ENCODE data around the gene YIF1A. TPM values are rescaled to one million over a fixed set of nuclear protein-coding genes. Genes with fewer than 3 reads are reported as not detected.

The YIF1A gene
- total and polyA plus RNA-seq, 4 donors, result 93.0 to 136 (median 117) TPM

DNA sequence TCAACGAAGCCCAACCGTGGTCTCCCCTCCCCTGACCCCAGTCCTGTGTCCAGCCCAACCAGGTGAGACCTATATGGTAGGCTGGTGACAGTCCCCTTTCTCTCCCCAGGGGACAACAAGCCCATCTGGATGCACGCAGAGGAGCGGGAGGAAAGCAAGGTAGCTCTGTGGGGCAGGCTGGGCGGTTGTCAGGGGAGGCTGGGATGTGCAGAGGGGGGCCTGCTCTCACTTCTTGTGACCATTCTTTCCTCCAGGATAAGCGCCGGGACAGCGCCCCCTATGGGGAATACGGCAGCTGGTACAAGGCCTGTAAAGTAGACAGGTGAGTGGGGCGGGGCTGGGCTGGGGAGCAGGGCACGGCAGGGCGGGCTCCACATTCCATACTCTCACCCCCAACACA is 24.0 kb downstream of the YIF1A start:
- Histone ChIP-seq H3K9me3 (ENCODE audit: control insufficient read depth in 4 of 4, low read length in 3 of 4) (no peaks in the 10 kb centered on the region), H3K27ac (ENCODE audit: low read depth in 1 of 2, low read length in 2 of 2) (no peak overlapping the region), H3K27me3 (ENCODE audit: control insufficient read depth in 4 of 4, insufficient read depth in 4 of 4, low read length in 3 of 4) (no peaks in the 10 kb centered on the region), H3K4me1 (ENCODE audit: control insufficient read depth in 4 of 4, insufficient read depth in 4 of 4, low read length in 3 of 4) (peaks cover 4 to 21% (median 14%) of the 10 kb centered on the region in 4 donors), H3K9ac (ENCODE audit: low read depth in 1 of 2, low read length in 2 of 2) (no peak overlapping the region), H3K4me3 (ENCODE audit: low read depth in 1 of 3, low read length in 3 of 3) (no peak overlapping the region), H3K36me3 (ENCODE audit: control insufficient read depth in 4 of 4, insufficient read depth in 3 of 4, low read depth in 1 of 4, low read length in 3 of 4) (peaks cover 0 to 6% (median under 1%) of the 10 kb centered on the region in 4 donors)
- TF ChIP-seq YY1 (IDR thresholded peaks at IDR 0.05) (no peak), FOXA1 (IDR thresholded peaks at IDR 0.05) (no peak), NR2F2 (IDR thresholded peaks at IDR 0.05) (no peak), JUND (IDR thresholded peaks at IDR 0.05) (no peak), EGR1 (IDR thresholded peaks at IDR 0.05; ENCODE audit: low read depth in 2 of 2) (no peak), RAD21 (IDR thresholded peaks at IDR 0.05) (no peak)
- TF ChIP-seq, protein P1, sequence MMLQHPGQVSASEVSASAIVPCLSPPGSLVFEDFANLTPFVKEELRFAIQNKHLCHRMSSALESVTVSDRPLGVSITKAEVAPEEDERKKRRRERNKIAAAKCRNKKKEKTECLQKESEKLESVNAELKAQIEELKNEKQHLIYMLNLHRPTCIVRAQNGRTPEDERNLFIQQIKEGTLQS (IDR thresholded peaks at IDR 0.05), result no peak
- TF ChIP-seq, protein P2, sequence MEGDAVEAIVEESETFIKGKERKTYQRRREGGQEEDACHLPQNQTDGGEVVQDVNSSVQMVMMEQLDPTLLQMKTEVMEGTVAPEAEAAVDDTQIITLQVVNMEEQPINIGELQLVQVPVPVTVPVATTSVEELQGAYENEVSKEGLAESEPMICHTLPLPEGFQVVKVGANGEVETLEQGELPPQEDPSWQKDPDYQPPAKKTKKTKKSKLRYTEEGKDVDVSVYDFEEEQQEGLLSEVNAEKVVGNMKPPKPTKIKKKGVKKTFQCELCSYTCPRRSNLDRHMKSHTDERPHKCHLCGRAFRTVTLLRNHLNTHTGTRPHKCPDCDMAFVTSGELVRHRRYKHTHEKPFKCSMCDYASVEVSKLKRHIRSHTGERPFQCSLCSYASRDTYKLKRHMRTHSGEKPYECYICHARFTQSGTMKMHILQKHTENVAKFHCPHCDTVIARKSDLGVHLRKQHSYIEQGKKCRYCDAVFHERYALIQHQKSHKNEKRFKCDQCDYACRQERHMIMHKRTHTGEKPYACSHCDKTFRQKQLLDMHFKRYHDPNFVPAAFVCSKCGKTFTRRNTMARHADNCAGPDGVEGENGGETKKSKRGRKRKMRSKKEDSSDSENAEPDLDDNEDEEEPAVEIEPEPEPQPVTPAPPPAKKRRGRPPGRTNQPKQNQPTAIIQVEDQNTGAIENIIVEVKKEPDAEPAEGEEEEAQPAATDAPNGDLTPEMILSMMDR (IDR thresholded peaks at IDR 0.05; ENCODE audit: low read depth, low read length, missing input control), result no peak
- DNase-seq (ENCODE audit: low spot score), result no peak
- WGBS, result 84% methylated on average over 12 of the region's 12 CpGs

DNA sequence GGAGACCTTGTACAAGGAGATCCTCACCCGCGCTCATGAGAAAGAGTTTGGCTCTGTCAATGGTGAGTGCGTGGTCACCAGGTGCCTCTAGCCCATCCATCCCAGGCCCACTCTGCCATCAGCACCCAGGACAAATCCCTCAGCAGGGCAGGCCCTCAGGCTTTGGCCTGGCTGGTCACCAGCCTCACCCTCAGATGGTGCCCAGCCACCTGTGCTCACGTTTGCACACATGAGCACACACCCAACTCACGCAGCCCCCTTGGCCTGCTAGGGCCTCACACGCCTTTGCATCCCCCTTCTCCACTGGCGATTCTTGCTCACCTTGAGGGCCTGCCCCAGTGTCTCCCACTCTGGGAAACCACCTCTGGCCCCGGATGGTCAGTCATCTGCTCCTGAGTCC is 24.6 kb downstream of the YIF1A start:
- H3K9ac ChIP-seq (ENCODE audit: low read depth in 1 of 2, low read length in 2 of 2), result no peak overlapping the region
- peaks cover 2 to 16% (median 9%) of the 10 kb centered on the region in 4 donors for H3K4me1 ChIP-seq (ENCODE audit: control insufficient read depth in 4 of 4, insufficient read depth in 4 of 4, low read length in 3 of 4)
- H3K27ac ChIP-seq (ENCODE audit: low read depth in 1 of 2, low read length in 2 of 2), result no peak overlapping the region
- no peaks in the 10 kb centered on the region for H3K9me3 ChIP-seq (ENCODE audit: control insufficient read depth in 4 of 4, low read length in 3 of 4)
- TF ChIP-seq GABPA (IDR thresholded peaks at IDR 0.05 in 1 of 2, conservative IDR thresholded peaks at IDR 0.05 in 1 of 2) (no peak), TAF1 (conservative IDR thresholded peaks at IDR 0.05) (no peak), YY1 (IDR thresholded peaks at IDR 0.05) (no peak), NR2F2 (IDR thresholded peaks at IDR 0.05) (no peak), FOXA2 (IDR thresholded peaks at IDR 0.05) (no peak), EGR1 (IDR thresholded peaks at IDR 0.05; ENCODE audit: low read depth in 2 of 2) (no peak), FOXA1 (IDR thresholded peaks at IDR 0.05) (no peak), JUND (IDR thresholded peaks at IDR 0.05) (no peak)
- TF ChIP-seq, protein P3, sequence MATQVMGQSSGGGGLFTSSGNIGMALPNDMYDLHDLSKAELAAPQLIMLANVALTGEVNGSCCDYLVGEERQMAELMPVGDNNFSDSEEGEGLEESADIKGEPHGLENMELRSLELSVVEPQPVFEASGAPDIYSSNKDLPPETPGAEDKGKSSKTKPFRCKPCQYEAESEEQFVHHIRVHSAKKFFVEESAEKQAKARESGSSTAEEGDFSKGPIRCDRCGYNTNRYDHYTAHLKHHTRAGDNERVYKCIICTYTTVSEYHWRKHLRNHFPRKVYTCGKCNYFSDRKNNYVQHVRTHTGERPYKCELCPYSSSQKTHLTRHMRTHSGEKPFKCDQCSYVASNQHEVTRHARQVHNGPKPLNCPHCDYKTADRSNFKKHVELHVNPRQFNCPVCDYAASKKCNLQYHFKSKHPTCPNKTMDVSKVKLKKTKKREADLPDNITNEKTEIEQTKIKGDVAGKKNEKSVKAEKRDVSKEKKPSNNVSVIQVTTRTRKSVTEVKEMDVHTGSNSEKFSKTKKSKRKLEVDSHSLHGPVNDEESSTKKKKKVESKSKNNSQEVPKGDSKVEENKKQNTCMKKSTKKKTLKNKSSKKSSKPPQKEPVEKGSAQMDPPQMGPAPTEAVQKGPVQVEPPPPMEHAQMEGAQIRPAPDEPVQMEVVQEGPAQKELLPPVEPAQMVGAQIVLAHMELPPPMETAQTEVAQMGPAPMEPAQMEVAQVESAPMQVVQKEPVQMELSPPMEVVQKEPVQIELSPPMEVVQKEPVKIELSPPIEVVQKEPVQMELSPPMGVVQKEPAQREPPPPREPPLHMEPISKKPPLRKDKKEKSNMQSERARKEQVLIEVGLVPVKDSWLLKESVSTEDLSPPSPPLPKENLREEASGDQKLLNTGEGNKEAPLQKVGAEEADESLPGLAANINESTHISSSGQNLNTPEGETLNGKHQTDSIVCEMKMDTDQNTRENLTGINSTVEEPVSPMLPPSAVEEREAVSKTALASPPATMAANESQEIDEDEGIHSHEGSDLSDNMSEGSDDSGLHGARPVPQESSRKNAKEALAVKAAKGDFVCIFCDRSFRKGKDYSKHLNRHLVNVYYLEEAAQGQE (IDR thresholded peaks at IDR 0.05), result no peak
- TF ChIP-seq, protein P4, sequence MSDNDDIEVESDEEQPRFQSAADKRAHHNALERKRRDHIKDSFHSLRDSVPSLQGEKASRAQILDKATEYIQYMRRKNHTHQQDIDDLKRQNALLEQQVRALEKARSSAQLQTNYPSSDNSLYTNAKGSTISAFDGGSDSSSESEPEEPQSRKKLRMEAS (IDR thresholded peaks at IDR 0.05), result no peak
- H3K27me3 ChIP-seq (ENCODE audit: control insufficient read depth in 4 of 4, insufficient read depth in 4 of 4, low read length in 3 of 4), result no peaks in the 10 kb centered on the region
- no peak for DNase-seq (ENCODE audit: low spot score)
- H3K4me3 ChIP-seq (ENCODE audit: low read depth in 1 of 3, low read length in 3 of 3), result no peak overlapping the region
- WGBS, result 93% methylated on average over 8 of the region's 8 CpGs
- H3K36me3 ChIP-seq (ENCODE audit: control insufficient read depth in 4 of 4, insufficient read depth in 3 of 4, low read depth in 1 of 4, low read length in 3 of 4), result peaks cover 0 to 6% (median 1%) of the 10 kb centered on the region in 4 donors
